ENCODE results near the gene PSME3. TPM values are rescaled to one million over a fixed set of nuclear protein-coding genes. Genes with fewer than 3 reads are reported as not detected.
"Not testable (repeated sequence)": the region's sequence is repeated elsewhere in the genome, so short reads cannot be mapped to it uniquely, and the experiment has no call there.

The PSME3 gene
- total and polyA plus RNA-seq, 3 donors from 2014 or later: 79.7 to 135 (median 92.1) TPM

DNA sequence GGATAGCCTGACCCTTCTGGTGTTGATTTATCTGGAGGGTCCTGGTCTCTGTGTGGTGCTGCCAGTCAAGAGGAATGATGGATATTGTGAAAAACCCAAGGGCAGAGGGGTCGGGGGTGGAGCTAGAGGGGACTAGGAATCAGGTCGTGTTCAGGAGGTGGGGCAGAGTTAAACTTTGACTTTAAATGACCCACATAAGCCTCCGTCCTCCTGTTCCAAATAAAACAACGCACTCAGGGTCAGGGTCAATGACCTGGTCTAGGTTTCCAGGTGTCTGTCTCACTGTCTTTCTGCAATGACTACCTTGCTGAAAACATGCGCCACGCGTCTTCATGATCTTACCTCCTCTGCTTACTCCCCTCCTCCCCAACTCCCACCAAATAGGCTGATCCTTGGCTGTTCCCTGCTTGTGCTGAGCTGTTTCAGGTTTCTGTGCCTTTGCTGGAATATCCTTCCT lies 32.5 kb downstream of the PSME3 start:
- Histone ChIP-seq H3K4me1 (no peaks in the 10 kb centered on the region), H3K4me3 (no peak overlapping the region), H3K9me3 (no peaks in the 10 kb centered on the region), H3K36me3 (ENCODE audit: low read depth, missing control alignments) (no peaks in the 10 kb centered on the region), H3K27me3 (no peaks in the 10 kb centered on the region), H3K27ac (no peak overlapping the region)
- intact Hi-C loops (cut with DNase I; ENCODE audit: low total_unique reads): no loop called here
- WGBS, 2 donors: 75 to 77% methylated on average over 7 of the region's 7 CpGs
- TF ChIP-seq, protein P1, sequence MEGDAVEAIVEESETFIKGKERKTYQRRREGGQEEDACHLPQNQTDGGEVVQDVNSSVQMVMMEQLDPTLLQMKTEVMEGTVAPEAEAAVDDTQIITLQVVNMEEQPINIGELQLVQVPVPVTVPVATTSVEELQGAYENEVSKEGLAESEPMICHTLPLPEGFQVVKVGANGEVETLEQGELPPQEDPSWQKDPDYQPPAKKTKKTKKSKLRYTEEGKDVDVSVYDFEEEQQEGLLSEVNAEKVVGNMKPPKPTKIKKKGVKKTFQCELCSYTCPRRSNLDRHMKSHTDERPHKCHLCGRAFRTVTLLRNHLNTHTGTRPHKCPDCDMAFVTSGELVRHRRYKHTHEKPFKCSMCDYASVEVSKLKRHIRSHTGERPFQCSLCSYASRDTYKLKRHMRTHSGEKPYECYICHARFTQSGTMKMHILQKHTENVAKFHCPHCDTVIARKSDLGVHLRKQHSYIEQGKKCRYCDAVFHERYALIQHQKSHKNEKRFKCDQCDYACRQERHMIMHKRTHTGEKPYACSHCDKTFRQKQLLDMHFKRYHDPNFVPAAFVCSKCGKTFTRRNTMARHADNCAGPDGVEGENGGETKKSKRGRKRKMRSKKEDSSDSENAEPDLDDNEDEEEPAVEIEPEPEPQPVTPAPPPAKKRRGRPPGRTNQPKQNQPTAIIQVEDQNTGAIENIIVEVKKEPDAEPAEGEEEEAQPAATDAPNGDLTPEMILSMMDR (IDR thresholded peaks at IDR 0.05): no peak
- no peak for TF ChIP-seq POLR2A (IDR thresholded peaks at IDR 0.05)
- no peak for DNase-seq

DNA sequence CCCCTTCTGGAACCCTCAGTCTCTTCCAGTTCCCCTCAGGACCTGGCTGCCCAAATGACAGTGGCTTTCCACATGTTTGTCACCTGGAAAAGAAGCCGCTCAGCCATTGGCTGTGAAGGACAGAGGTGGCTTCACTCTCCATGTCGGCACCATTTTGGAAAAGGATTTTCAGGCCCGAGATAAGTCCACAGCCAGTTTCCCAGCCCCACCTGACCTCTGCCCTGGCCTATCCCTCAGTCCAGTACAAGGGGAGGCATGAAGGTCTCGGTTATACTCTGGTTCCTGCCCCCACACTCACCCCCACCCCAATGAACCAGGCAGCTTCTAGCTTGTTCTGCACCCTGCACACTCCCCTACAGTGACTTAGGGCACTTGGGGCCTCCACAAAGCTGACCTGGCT lies 33.0 kb downstream of the PSME3 start:
- no peak for TF ChIP-seq POLR2A (IDR thresholded peaks at IDR 0.05)
- TF ChIP-seq, protein P1 (IDR thresholded peaks at IDR 0.05): no peak
- Histone ChIP-seq H3K9me3 (no peaks in the 10 kb centered on the region), H3K4me3 (no peak overlapping the region), H3K4me1 (no peaks in the 10 kb centered on the region), H3K27me3 (no peaks in the 10 kb centered on the region), H3K27ac (no peak overlapping the region), H3K36me3 (ENCODE audit: low read depth, missing control alignments) (no peaks in the 10 kb centered on the region)
- no peak for DNase-seq
- WGBS, 2 donors: 85 to 94% methylated on average over 4 of the region's 4 CpGs
- intact Hi-C loops (cut with DNase I; ENCODE audit: low total_unique reads): no loop called here

DNA sequence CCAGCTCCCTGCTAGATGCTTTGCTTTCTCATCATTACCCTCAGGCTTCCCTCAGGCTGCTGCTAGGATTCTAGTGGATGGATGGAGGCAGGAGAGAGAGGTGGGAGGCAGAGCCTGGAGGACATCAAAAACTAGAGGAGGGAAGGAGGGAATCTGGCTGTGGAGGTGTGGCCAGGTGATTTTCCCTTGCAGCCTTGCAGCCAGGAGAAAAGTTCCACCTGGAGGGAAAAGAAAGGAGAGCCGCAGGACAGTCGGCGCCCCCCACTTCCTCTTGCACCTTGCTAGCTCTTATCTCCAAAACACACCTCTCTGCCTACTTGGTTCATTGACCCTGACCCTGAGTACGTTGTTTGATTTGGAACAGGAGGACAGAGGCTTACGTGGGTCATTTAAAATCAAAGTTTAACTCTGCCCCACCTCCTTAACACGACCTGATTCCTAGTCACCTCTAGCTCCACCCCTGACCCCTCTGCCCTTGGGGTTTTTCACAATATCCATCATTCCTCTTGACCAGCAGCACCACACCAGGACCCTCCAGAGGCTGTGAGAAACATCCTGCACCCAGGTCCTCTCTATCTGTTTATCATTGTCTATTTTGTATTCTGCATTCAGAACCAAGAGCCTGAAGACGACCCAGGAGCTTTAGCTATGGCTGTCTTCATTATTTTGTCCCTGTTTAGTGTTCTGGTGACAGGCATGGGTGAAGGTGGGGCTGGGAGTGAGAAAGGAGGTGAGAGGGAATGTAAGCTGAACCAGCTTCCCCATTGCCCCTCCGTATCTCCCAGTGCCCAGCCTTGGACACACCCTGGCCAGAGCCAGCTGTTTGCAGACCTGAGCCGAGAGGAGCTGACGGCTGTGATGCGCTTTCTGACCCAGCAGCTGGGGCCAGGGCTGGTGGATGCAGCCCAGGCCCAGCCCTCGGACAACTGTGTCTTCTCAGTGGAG lies 33.7 kb downstream of the PSME3 start:
- intact Hi-C loops (cut with DNase I; ENCODE audit: low total_unique reads): no loop called here
- no peak for TF ChIP-seq POLR2A (IDR thresholded peaks at IDR 0.05)
- TF ChIP-seq, protein P1 (IDR thresholded peaks at IDR 0.05): no peak
- DNase-seq: no peak
- H3K4me3 ChIP-seq: no peak overlapping the region
- H3K27ac ChIP-seq: no peak overlapping the region
- no peaks in the 10 kb centered on the region for H3K27me3 ChIP-seq
- no peaks in the 10 kb centered on the region for H3K36me3 ChIP-seq (ENCODE audit: low read depth, missing control alignments)
- H3K4me1 ChIP-seq: no peaks in the 10 kb centered on the region
- WGBS, 2 donors: 60 to 72% methylated on average over 8 to 11 of the region's 12 CpGs
- no peaks in the 10 kb centered on the region for H3K9me3 ChIP-seq

DNA sequence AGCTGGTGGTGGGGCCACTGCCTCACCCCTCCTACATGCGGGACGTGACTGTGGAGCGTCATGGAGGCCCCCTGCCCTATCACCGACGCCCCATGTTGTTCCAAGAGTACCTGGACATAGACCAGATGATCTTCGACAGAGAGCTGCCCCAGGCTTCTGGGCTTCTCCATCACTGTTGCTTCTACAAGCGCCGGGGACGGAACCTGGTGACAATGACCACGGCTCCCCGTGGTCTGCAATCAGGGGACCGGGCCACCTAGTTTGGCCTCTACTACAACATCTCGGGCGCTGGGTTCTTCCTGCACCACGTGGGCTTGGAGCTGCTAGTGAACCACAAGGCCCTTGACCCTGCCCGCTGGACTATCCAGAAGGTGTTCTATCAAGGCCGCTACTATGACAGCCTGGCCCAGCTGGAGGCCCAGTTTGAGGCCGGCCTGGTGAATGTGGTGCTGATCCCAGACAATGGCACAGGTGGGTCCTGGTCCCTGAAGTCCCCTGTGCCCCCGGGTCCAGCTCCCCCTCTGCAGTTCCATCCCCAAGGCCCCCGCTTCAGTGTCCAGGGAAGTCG lies 34.6 kb downstream of the PSME3 start:
- H3K27me3 ChIP-seq: not testable (repeated sequence)

DNA sequence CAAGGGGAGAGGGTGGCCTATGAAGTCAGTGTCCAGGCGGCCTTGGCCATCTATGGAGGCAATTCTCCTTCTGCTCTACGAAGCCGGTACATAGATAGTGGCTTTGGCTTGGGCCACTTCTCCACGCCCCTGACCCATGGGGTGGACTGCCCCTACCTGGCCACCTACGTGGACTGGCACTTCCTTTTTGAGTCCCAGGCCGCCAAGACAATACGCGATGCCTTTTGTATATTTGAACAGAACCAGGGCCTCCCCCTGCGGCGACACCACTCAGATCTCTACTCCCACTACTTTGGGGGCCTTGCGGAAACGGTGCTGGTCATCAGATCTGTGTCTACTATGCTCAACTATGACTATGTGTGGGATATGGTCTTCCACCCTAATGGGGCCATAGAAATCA lies 35.1 kb downstream of the PSME3 start:
- intact Hi-C loops (cut with DNase I; ENCODE audit: low total_unique reads): no loop called here
- Histone ChIP-seq H3K4me1 (no peaks in the 10 kb centered on the region), H3K36me3 (ENCODE audit: low read depth, missing control alignments) (no peaks in the 10 kb centered on the region), H3K27ac (no peak overlapping the region), H3K27me3 (no peaks in the 10 kb centered on the region), H3K4me3 (no peak overlapping the region), H3K9me3 (no peaks in the 10 kb centered on the region)
- TF ChIP-seq, protein P1 (IDR thresholded peaks at IDR 0.05): no peak
- no peak for TF ChIP-seq POLR2A (IDR thresholded peaks at IDR 0.05)
- WGBS, 2 donors: 92% methylated on average over 9 to 12 of the region's 12 CpGs
- no peak for DNase-seq

More for the DNA sequence above, 34.6 kb downstream of the PSME3 start:
- H3K4me3 ChIP-seq; H3K27ac ChIP-seq; intact Hi-C loops (cut with DNase I; ENCODE audit: low total_unique reads); H3K36me3 ChIP-seq (ENCODE audit: low read depth, missing control alignments); H3K9me3 ChIP-seq; H3K4me1 ChIP-seq; DNase-seq: not testable (repeated sequence)
- 92% methylated on average over 19 of the region's 21 CpGs; no CpG with 5 or more reads in 1 of the 2 donors for WGBS, 2 donors

Measured in testis (tissue), 3 donors.